ENCODE results near the gene TRA2B.

Gene TRA2B

DNA sequence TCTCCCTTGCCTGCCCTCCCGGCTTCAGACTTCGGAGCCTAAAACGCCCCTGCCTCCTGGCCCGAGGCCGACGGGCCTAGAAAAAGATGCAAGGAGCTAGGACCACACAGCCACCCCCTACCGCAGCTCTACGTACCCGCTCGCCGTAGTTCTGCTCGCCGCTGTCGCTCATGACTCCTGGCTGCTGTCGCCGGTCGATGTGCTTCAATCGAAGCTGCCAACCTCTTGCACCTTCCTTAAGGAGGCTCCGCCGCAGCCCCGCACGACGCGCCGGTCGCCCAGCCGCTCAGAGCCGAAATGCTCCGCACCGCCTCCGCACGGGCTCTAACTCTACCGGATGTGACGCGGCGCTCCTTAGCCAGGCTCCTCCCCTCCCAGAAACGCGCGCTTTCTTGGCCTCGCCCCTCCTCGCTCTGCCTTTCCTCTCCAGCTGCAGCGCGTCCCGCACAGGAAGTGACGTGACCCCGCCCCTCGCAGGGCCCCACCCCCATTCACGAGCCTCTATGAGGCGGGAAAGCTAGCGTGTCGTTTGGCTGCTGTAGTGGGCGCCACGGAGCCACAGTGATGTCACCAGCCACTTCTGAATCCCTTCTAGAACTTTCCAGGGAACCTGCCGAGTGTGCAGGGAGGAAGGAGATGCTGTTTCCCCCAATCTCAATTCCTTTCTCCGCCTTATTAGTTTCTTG, at the start of gene TRA2B:
TSS of gene TRA2B (minus strand) at position 326 of the 686 bp plus-strand sequence. CDS start at position 172, 154 bp downstream.
- peak; percentile 98 for DNase-seq (ENCODE audit: low read depth)

DNA sequence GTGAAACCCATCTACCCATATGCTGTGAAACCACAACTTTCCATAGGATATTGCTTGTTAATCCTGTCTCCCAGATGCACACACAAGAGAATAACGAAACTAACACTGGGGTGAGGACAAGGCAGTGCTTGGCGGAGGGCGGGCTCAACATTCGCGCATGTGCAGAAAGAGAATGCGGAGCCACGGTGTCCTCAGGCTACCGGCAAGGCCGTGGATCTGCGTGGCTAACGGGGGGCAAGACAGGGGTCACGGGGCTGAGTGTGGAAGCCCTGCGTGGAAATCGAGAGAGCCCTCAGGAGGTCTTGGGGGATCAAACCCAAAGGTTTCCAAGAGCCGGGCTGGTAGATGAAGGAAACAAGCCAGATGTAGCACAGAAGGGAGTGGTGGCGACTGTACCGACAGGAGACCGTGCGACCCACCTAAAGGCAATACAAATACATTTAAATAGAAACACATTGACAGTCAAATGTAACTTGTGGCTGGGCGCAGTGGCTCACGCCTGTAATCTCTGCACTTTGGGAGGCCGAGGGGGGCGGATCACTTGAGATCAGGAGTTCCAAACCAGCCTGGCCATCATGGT, 48.5 kb upstream of the TRA2B start:
- DNase-seq (ENCODE audit: low read depth) = no peak

DNA sequence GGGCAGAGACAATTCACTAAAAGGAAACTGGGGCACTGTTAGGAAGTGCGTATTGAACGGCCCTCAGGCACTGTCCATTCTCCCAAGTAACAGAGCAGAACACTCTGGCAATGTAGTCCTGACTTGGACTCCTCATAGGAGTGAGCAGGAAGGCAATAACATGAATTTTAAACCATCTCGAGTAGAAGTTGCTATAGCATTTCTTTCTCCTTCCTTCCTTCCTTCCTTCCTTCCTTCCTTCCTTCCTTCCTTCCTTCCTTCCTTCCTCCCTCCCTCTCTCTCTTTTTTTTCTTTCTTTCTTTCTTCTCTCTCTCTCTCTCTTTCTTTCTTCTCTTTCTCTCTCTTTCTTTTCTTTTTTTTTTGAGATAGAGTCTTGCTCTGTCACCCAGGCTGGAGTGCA, 46.4 kb upstream of the TRA2B start:
- no peak for DNase-seq (ENCODE audit: low read depth)

DNA sequence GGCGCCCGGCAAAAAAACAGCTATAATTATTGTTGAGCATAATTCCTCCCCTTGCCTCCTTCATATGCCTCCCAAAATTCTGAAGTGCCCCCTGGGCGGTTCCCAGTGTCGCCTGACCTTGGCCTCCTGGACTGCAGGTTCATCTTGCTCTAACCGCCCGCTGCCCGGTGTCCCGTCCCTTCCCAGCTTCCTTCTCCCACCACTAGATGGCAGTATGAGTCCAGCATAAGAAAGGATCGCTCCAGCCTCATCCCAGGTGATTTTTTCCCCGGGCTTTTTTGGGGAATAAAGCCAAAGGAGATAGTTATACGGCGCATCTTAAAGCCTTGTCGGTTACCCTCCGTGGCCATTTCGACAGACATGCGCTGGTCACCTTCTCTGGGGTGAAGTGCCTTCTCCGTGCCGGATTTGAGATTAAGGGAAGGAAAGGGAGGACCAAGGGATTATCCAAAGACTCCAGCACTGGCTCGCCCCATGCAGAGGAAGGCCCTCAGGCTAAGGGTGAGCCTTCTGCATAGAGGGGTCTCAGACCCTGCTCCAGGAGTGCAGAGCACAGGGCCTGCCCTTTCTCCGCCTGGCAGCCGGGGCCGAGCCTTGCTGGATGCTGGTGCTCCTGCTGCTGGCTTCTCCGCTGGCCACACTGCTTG, 45.8 kb upstream of the TRA2B start:
- DNase-seq (ENCODE audit: low read depth) = peak; percentile 47

DNA sequence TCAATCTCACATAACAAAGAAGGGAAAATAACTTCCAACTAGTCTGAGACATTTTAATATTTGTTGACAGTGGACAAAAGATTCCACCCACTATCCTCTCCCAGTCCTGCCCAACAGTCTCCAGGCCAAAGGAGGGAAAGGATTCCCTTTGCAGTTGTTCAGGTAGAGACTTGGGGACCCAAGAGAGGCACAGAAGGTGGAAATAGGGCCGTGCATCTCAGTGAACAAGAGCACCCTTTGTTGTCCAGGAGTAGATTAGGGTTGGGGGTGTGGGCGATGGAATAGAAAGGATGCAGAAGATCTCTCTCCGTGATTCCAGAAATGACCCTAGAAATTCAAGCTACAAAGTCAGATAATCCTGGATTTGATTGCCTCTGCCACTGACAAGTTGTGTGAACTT, 44.8 kb upstream of the TRA2B start:
- DNase-seq (ENCODE audit: low read depth) = no peak

DNA sequence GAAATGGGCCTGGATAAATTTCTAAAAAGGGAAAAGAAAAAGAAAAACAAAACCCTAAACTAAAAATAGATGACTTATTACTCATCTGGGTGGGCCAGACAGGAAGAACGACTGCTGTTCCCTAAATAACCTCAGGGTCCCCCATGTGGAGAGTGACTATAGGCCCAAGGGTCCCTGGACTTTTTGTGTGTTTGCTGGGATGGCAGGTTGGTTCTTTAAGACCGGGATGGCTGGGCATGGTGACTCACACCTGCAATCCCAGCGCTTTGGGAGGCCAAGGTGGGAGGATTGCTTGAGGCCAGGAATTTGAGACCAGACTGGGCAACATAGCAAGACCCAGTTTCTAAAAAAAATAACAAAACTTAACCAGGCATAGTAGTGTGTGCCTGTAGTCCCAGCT, 43.8 kb upstream of the TRA2B start:
- DNase-seq (ENCODE audit: low read depth) = no peak

DNA sequence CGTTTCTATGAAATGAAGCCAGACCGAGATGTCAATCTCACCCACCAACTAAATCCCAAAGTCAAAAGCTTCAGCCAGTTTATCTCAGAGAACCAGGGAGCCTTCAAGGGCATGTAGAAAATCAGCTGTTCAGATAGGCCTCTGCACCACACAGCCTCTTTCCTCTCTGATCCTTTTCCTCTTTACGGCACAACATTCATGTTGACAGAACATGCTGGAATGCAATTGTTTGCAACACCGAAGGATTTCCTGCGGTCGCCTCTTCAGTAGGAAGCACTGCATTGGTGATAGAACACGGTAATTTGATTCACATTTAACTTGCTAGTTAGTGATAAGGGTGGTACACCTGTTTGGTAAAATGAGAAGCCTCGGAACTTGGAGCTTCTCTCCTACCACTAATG, 41.9 kb upstream of the TRA2B start:
- no peak for DNase-seq (ENCODE audit: low read depth)

DNA sequence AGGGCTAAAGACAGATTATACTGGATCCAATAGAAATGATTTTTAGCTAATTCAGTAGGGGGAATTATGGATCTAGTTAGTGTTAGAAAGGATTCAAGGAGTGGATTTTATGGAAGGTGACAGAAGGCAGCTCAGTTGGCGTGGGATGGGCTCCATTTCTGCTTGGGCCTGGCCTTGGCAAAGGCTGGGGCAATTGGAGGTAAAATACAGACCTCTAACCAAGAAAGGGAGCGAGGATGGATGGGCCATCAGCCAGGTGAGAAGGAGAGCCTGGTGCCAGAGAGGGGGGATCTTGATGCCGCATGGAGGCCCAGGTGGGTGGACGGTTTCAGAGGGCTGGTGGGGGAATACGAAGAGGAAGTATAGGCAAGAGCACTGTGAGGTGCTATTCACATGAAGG, 40.7 kb upstream of the TRA2B start:
- DNase-seq (ENCODE audit: low read depth) = no peak

DNA sequence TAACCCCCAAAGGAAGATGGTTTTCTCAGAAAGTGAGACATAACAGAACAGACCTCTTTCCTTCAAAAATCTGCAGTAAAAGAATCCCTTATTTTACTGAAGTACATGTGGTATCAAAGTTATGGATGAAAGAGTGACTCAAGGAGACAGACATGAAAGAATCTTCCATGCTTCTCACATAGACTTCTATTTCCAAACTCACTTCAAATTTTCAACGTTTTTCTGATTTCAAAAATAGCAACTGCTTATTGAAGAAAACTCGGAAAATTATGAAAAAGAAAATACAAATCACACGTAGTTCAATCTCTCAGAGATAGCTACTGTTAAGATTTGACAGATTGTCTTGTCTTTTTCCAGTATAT, 39.8 kb upstream of the TRA2B start:
- no peak for DNase-seq (ENCODE audit: low read depth)

DNA sequence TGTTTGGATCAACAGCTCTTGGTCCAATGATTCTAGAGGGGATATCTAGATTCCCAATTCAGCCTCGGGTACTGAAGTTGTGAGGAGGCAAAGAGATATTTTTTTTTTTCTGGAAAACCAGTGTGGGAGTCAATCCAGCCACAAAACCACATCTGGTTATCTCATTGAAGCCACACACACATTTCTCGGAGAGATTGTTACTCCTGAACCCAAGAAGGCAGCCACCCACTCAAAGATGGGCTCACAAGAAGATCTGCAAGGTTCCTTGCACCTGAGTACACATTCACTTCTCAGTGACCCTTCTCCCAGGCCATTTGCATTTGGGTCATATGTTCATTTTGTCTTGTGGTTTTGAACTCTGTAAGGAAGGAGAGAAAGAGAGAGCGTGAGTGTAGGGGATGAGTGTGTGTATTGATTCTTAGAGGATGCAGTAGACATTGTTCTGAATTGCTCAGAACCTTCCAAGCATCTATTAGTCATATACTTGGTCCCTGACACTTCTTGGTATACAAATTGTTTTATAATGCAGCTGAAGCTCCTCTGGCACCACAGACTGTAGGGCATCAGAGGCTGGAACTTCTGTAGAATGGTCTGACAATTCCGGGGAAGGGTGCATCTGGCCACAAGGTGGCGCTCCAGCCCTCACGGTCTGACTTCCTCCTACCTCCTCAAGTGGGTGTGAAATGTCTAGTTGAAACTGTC, 39.3 kb upstream of the TRA2B start:
- peak; percentile 80 for DNase-seq (ENCODE audit: low read depth)

DNA sequence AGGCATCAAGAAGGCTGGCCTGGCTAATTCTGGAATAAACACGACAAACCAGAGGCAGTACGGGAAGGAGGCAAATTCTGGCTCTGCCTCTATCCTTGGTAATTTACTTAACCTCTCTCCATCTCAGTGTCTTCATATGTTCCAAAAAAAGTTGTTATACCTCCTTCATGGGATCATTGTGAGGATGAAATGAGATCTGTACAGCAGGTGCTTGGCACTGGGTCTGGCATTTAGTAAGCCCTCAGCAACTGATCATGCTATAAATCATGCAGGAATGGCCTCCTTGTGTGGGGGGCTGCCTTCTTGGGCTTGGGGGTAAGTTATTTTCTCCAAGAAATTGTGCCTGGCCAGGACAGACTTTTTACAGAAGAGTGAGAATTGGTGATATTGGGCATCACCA, 38.3 kb upstream of the TRA2B start:
- no peak for DNase-seq (ENCODE audit: low read depth)

DNA sequence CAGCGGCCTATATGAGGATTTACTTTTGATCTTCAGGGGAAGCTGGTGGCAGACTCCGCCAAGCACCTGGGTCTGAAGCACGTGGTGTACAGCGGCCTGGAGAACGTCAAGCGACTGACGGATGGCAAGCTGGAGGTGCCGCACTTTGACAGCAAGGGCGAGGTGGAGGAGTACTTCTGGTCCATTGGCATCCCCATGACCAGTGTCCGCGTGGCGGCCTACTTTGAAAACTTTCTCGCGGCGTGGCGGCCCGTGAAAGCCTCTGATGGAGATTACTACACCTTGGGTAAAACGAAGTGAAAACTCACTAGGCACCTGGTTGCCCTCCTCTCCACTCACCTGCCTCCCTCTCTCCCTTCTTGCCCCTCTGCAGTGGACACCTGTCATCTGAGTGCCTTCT, 33.8 kb upstream of the TRA2B start:
- DNase-seq (ENCODE audit: low read depth) = no peak

DNA sequence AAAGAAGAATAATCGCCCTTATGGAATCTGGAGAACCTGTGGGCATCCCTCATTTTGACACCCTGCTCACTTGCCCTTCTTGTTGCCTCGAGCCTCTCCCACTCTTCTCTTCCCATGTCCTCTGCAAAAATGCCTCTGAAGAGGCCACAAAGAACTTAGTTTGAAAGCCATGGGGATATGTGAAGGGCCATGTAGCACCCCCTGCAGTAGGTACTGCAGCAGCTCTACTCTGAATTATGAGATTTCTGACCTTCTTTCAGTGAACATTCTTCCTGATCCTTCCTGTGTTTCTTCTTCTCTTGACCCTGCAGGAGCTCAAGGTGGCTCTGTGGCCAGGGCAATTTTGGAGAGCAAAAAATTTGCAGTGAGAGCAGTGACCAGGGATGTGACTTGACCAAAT, 30.4 kb upstream of the TRA2B start:
- no peak for DNase-seq (ENCODE audit: low read depth)

DNA sequence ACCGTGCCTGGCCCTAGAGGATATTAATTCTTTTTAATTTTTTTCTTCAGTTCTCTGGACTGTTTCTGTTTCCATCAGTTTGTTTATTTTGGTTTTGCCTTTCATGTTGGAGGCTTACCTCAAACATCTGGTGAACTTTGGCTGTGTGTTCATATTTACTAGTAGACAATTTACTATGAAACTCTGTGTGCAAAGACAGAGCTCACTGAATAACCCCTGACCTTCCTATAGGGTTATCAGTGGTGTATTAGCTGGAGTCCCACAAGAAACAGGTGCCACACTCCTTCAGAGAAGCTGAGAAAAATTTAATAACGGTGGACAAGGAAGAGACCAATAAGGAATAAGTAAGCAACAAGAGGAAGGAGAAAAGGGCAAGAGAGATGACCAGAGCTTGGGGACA, 28.8 kb upstream of the TRA2B start:
- no peak for DNase-seq (ENCODE audit: low read depth)

DNA sequence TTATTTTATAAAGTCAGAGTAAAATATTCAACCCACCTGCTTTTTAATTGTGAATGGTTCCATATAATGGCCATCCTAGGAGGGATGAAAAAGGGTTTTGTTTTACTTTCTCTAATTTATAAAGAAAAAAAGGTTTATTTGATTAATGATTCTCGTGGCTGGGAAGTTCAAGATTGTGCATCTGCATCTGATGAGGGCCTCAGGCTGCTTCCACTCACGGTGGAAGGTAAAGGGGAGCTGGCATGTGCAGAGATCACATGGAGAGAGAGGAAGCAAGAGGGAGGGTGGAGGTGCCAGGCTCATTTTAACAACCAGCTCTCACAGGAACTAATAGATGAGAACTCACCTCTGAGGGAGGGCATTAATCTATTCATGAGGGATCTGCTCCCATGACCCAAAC, 27.7 kb upstream of the TRA2B start:
- DNase-seq (ENCODE audit: low read depth) = no peak

DNA sequence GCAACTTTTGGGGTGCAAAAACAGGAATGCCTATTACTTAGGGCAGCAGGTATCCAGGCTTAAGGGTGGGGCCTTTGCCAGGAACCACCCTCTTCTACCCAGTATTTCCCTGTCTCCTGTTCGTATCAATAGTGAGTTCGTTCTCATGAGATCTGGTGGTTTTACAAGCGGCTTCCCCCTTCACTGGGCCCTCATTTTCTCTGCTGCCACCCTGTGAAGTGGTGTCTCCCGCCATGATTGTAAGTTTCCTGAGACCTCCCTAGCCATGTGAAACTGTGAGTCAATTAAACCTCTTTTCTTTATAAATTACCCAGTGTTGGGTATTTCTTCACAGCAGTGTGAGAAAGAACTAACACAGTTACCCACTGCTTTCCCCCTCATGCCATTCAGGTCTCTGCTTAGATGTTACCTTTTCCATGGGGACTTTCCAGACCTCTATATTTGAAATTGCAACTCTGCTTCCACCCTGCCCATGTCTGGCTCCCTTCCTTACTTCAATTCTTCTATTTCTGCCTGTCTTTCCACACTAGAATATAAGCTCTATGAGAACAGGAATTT, 23.9 kb upstream of the TRA2B start:
- no peak for DNase-seq (ENCODE audit: low read depth)

DNA sequence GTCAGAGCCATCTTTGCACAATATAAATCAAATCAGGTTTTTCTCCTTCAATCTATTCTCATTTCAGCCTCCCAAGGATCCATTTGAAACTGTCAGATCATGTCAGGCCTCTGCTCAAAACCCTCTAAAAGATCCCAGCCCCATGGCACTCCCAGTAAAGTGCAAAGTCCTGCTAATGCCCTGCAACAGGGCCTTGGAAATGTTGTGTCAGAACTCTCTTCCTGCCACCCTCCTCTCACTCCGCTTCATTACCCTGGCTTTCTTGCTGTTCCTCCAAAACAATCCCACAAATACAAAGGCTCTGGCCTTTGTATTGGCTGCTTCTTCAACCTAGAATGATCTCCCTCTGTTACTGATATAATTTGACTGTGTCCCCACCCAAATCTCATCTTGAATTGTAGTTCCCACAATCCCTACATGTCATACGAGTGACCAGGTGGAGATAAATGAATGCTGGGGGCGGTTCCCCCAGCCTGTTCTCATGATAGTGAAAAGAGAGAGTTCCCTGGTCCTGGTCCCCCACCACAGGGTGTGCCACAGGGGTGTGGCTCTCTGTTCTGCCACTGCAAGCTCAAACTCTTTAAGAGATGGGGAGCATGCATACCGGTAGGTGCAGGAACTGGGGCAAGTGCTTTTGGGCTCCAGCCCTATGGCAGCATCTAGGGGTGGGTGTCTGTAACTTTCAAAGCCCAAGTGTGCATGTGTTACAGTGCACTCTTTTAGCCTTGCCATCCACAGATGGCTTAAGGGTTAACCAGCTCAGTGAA, 22.9 kb upstream of the TRA2B start:
- DNase-seq (ENCODE audit: low read depth) = no peak

DNA sequence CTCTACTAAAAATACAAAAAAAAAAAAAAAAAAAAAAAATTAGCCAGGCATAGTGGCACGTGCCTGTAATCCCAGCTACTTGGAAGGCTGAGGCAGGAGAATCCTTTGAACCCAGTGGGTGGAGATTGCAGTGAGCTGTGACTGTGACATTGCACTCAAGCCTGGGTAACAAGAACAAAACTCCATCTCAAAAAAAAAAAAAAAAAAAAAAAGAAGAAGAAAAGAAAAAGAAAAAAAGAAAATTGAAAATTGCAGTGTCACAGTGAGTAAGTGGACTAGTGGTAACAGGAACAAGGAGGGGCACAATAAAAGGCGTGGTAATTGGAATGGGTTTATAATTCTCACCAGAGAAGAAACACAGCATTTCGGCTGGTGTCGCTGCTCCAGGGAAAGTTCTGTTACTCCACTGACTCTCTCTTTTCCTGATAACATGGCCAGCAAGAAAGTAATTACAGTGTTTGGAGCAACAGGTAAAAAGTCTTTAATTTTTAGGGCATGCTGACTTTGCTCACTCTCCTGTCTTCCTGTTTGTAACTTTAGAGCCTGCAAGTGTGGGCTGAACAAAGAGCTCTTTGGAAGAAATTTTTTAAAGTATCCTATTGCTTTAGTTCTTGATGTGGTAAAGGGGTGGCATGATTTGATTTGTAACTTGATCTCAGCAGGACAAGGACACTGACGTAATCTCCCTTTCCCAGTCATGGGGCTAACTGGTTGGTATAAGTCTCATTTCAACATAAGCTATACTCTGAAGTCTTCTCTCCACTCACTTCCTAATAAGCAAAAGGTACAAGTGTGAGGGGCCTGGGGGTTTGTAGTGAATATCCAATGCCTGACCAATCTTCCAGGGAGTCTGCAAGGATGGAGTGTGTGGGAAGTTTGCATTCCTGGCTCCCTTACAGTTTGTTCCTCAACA, 22.1 kb upstream of the TRA2B start:
- no peak for DNase-seq (ENCODE audit: low read depth)

DNA sequence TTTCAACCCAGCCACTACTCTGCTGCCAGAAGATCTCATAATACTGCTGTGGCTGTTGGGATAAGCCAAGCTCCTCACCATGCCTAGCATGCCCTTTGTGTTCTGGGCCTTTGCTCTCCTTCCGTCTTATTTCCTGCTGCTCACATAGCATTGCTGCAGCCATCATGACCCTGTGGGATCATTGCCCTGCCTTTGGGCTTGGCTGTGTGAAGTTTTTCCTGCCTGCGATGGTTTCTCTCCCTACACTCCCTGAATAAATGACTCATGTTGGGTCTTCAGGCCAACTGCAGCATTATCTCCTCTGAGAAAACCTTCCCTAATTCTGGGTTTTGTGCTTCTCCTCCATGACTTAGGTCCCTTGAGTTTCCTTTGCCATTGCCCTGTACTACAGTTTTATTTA, 20.8 kb upstream of the TRA2B start:
- no peak for DNase-seq (ENCODE audit: low read depth)

DNA sequence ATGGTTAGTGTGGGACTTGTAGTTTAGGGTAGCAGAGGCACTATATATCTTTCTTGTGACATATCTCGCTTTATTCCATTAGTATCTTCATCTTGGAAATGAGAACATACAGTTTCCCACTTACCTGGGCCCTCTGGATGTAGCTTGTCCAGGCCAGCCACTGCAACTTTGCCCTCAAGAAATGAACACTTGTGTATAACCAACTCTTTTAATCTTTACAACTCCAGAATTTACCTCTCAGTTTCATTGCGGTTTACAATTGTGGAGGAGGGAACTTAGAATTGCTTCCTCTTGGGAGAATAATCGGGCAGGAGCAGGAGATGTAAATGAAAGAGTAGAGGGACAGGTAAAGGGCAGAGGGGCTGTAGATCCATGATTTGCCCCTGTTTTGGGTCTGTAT, 18.4 kb upstream of the TRA2B start:
- DNase-seq (ENCODE audit: low read depth) = no peak

DNA sequence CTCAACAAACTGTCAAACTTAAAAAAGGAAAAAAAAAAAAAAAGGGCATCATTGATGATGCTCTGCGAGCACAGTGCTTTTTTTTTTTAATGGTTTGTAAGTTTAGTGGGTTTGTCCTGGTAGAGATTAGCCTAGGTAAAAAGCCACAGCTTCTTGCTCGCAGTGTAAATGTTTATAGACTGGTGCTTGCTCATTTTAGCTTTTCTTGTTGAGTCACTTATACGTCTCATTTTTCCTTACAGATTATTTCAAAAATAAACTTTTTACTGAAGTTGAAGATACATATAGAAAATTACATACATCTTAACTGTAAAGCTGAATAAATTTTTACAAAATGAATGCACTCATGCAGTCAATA, 16.5 kb upstream of the TRA2B start:
- no peak for DNase-seq (ENCODE audit: low read depth)
